Measurements from ENCODE around the gene DPP6. TPM values are rescaled to one million over a fixed set of nuclear protein-coding genes. Genes with fewer than 3 reads are reported as not detected.

Gene DPP6
- total and polyA plus RNA-seq, 11 donors: 0.05 to 2.9 (median 0.11) TPM; not detected in 3

GRCh38 chr7:154777023-154777422, 724.8 kb downstream of the DPP6 start:
- ATAC-seq: no peak
- intact Hi-C loops (cut with DNase I): no loop called here
- Histone ChIP-seq H3K9me3 (no peaks in the 10 kb centered on the region), H3K27me3 (peaks cover 0 to 3% (median 0%) of the 10 kb centered on the region in 9 donors), H3K27ac (no peak overlapping the region), H3K4me3 (no peak overlapping the region), H3K4me1 (no peaks in the 10 kb centered on the region), H3K36me3 (no peaks in the 10 kb centered on the region)
- 62 to 76% (median 70%) methylated on average over 5 of the region's 5 CpGs for WGBS, 4 donors
- TF ChIP-seq POLR2A (IDR thresholded peaks at IDR 0.05): no peak
- TF ChIP-seq, protein P1, sequence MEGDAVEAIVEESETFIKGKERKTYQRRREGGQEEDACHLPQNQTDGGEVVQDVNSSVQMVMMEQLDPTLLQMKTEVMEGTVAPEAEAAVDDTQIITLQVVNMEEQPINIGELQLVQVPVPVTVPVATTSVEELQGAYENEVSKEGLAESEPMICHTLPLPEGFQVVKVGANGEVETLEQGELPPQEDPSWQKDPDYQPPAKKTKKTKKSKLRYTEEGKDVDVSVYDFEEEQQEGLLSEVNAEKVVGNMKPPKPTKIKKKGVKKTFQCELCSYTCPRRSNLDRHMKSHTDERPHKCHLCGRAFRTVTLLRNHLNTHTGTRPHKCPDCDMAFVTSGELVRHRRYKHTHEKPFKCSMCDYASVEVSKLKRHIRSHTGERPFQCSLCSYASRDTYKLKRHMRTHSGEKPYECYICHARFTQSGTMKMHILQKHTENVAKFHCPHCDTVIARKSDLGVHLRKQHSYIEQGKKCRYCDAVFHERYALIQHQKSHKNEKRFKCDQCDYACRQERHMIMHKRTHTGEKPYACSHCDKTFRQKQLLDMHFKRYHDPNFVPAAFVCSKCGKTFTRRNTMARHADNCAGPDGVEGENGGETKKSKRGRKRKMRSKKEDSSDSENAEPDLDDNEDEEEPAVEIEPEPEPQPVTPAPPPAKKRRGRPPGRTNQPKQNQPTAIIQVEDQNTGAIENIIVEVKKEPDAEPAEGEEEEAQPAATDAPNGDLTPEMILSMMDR (IDR thresholded peaks at IDR 0.05): no peak
- no peak for DNase-seq

GRCh38 chr7:154777489-154777888, 725.3 kb downstream of the DPP6 start:
- ATAC-seq (no peak), DNase-seq (no peak)
- Histone ChIP-seq H3K27me3 (peaks cover 0 to 2% (median 0%) of the 10 kb centered on the region in 9 donors), H3K9me3 (no peaks in the 10 kb centered on the region), H3K4me3 (no peak overlapping the region), H3K36me3 (no peaks in the 10 kb centered on the region), H3K27ac (no peak overlapping the region), H3K4me1 (no peaks in the 10 kb centered on the region)
- WGBS, 4 donors: 82 to 92% (median 84%) methylated on average over 13 of the region's 13 CpGs
- TF ChIP-seq POLR2A (IDR thresholded peaks at IDR 0.05): no peak
- TF ChIP-seq, protein P1 (IDR thresholded peaks at IDR 0.05): no peak
- intact Hi-C loops (cut with DNase I): no loop called here

DNA sequence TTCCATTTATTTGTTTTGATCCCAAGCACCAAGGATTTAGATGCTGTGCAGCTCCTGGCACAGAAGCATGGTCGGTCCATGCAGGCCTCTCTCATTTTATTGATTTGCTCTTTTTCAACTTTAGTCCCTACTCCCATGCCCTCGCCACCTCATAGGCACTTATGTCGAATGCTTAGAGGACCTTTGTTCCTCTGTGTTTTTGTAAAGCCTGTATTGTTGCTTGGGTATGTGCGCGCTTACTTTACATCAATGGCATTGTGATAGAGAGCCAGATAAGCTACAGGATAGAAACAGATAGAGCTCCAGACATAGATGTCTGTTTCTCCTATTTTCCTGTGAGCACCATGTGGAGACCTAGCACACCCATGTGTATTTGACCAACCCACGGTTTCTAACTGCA, 725.7 kb downstream of the DPP6 start:
- no peak for TF ChIP-seq POLR2A (IDR thresholded peaks at IDR 0.05)
- TF ChIP-seq, protein P1 (IDR thresholded peaks at IDR 0.05): no peak
- Histone ChIP-seq H3K4me1 (no peaks in the 10 kb centered on the region), H3K9me3 (no peaks in the 10 kb centered on the region), H3K27me3 (peaks cover 0 to 2% (median 0%) of the 10 kb centered on the region in 9 donors), H3K36me3 (no peaks in the 10 kb centered on the region), H3K27ac (no peak overlapping the region), H3K4me3 (no peak overlapping the region)
- ATAC-seq (no peak), DNase-seq (no peak)
- 70 to 90% (median 82%) methylated on average over 6 of the region's 6 CpGs for WGBS, 4 donors
- intact Hi-C loops (cut with DNase I): no loop called here

DNA sequence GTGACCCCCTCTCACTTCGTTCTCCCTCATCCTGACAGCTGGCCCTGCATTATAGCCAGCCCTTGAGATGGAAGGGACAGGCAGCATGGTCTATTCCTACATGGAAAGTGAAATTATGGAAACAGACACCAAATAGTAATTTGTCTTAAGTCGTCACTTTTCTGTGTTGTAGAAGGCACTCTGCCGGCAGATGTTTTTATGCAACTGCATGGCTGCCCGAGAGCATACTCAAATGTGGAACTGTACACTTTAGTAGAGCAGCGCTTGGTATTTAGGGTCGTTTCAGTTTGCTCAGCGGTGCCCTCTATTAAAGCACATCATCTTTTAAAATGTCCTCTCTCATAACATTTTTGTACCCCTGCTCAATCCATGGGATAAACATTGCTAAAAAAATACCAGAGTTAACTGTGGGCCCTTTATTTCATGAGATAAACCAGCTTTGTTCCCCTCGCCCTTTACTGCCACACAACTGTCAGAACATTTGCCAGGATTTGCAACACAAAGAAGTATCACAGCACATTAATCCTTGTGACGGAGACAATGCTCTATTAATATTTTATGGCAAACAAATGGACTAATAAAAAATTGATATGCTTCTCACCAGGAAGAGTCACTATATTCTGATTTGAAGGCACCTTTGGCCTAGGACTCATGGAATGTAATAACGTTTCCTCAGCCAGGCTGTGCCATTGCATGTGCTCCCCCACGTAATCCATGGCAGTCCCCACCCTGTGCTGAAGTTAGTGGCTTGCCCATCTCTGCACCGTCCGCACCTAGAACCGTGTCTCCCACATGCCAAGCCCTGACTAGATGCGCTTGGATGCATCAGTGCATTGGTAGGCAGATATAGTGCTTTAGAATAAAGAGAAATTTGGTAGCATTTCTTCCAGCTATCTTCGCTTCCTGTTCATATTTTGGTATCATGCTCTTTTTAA, 729.4 kb downstream of the DPP6 start:
- Histone ChIP-seq H3K4me3 (no peak overlapping the region), H3K4me1 (no peaks in the 10 kb centered on the region), H3K9me3 (peaks cover 0 to 19% (median 0%) of the 10 kb centered on the region in 12 donors), H3K27me3 (peaks cover 0 to 2% (median 0%) of the 10 kb centered on the region in 9 donors), H3K27ac (no peak overlapping the region), H3K36me3 (no peaks in the 10 kb centered on the region)
- ATAC-seq (no peak), DNase-seq (no peak)
- intact Hi-C loops (cut with DNase I): no loop called here
- WGBS, 4 donors: 74 to 86% (median 81%) methylated on average over 16 of the region's 16 CpGs
- no peak for TF ChIP-seq POLR2A (IDR thresholded peaks at IDR 0.05)
- TF ChIP-seq, protein P1 (IDR thresholded peaks at IDR 0.05): no peak

Measured in heart left ventricle (tissue), 16 donors.